GM18505 (cell line): ENCODE data around the gene RBBP8NL.
A peak's percentile ranks its signal among the peaks of the same experiment; 100 is the strongest.

Experiments
- ATAC-seq: cut with Tn5 transposase; IDR thresholded peaks from one replicate; pipeline ENCODE4 v1.9.1; 2021; ENCODE audit not compliant: unreplicated experiment
- POLR2A ChIP-seq: IDR thresholded peaks from 4 replicates; pipeline ENCODE4 v1.6.1; 2011; ENCODE audit warnings: borderline replicate concordance; ENCODE audit not compliant: insufficient read depth, insufficient read length; ENCODE audit errors: extremely low read depth

RBBP8NL gene

GRCh38 chr20:62409086-62409853 is 18.1 kb downstream of the RBBP8NL start:
- ATAC-seq: no peak
- no peak for TF ChIP-seq POLR2A

GRCh38 chr20:62408640-62409039 is 18.7 kb downstream of the RBBP8NL start:
- no peak for ATAC-seq
- no peak for TF ChIP-seq POLR2A

GRCh38 chr20:62408055-62408454 is 19.3 kb downstream of the RBBP8NL start:
- ATAC-seq: no peak
- TF ChIP-seq POLR2A: no peak

- peak; percentile 73 for ATAC-seq
- TF ChIP-seq POLR2A: peak; percentile 59
Measured at GRCh38 chr20:62407221-62407992, 19.9 kb downstream of the RBBP8NL start, which contains the start of gene CABLES2. Gene CABLES2, minus strand, starts transcription at chr20:62407285. Its CDS starts 9 bp downstream, at chr20:62407276.

- peak; percentile 13 for ATAC-seq
Measured at GRCh38 chr20:62406635-62407176, 20.6 kb downstream of the RBBP8NL start.

GRCh38 chr20:62405981-62406513 is 21.3 kb downstream of the RBBP8NL start:
- no peak for TF ChIP-seq POLR2A
- no peak for ATAC-seq

More at GRCh38 chr20:62406635-62407176, 20.6 kb downstream of the RBBP8NL start:
- TF ChIP-seq POLR2A: no peak

GRCh38 chr20:62405108-62405980 is 22.0 kb downstream of the RBBP8NL start:
- no peak for TF ChIP-seq POLR2A
- no peak for ATAC-seq

GRCh38 chr20:62404761-62405107 is 22.6 kb downstream of the RBBP8NL start:
- no peak for TF ChIP-seq POLR2A
- no peak for ATAC-seq

- ATAC-seq: no peak
- no peak for TF ChIP-seq POLR2A
Measured at GRCh38 chr20:62404112-62404665, 23.1 kb downstream of the RBBP8NL start.

GRCh38 chr20:62403331-62403730 is 24.0 kb downstream of the RBBP8NL start:
- no peak for ATAC-seq
- TF ChIP-seq POLR2A: no peak

GRCh38 chr20:62402456-62403150 is 24.7 kb downstream of the RBBP8NL start:
- ATAC-seq: no peak
- TF ChIP-seq POLR2A: no peak

- TF ChIP-seq POLR2A: no peak
- ATAC-seq: no peak
Measured at GRCh38 chr20:62401331-62401779, 26.0 kb downstream of the RBBP8NL start.
